Small intestine (tissue), 7 donors: ENCODE measurements around the gene HACD4. TPM values are rescaled to one million over a fixed set of nuclear protein-coding genes. Genes with fewer than 3 reads are reported as not detected.
A peak's percentile ranks its signal among the peaks of the same experiment; 100 is the strongest.

ENCODE experiments used
- DNase-seq, 2 donors: peaks; one replicate each; pipeline versions ENCODE4 v3.0.0 to v3.0.0-alpha.2; 2013
- FAIRE-seq: peaks from 2 replicates; lab custom pipeline; 2012; peaks lifted over from hg19 to GRCh38; lab: Jason Lieb, UNC
- H3K27ac ChIP-seq, 3 donors: one replicate each; pipeline ENCODE4 v1.5.1; 2013; ENCODE audit warnings: low read length in 2 of 3, mild to moderate bottlenecking in 2 of 3, control low read depth in 1 of 3, inconsistent platforms in 1 of 3, low read depth in 1 of 3, moderate library complexity in 1 of 3
- H3K27me3 ChIP-seq, 3 donors: one replicate each; pipeline ENCODE4 v1.6.1; 2013; ENCODE audit warnings: low read length in 3 of 3, inconsistent platforms in 1 of 3; ENCODE audit not compliant: control insufficient read depth in 3 of 3, insufficient read depth in 3 of 3
- H3K36me3 ChIP-seq, 3 donors: one replicate each; pipeline ENCODE4 v1.6.1; 2013; ENCODE audit warnings: low read length in 3 of 3, inconsistent platforms in 1 of 3, low read depth in 1 of 3, mild to moderate bottlenecking in 1 of 3, moderate library complexity in 1 of 3; ENCODE audit not compliant: control insufficient read depth in 3 of 3, insufficient read depth in 2 of 3
- H3K4me1 ChIP-seq, 3 donors: one replicate each; pipeline ENCODE4 v1.6.1; 2013; ENCODE audit warnings: low read length in 2 of 3, inconsistent platforms in 1 of 3, low read depth in 1 of 3, mild to moderate bottlenecking in 1 of 3, moderate library complexity in 1 of 3; ENCODE audit not compliant: control insufficient read depth in 3 of 3, insufficient read depth in 2 of 3
- H3K4me3 ChIP-seq, 3 donors: one replicate each; pipeline ENCODE4 v1.5.1; 2013; ENCODE audit warnings: low read length in 3 of 3, control low read depth in 1 of 3, inconsistent platforms in 1 of 3, low read depth in 1 of 3, mild to moderate bottlenecking in 1 of 3, moderate library complexity in 1 of 3
- H3K9me3 ChIP-seq, 2 donors: one replicate each; pipeline ENCODE4 v1.6.1; 2013; ENCODE audit warnings: low read depth in 1 of 2, low read length in 1 of 2; ENCODE audit not compliant: control insufficient read depth in 2 of 2, insufficient read depth in 1 of 2
- WGBS, 3 donors: extraction: QIAGEN DNeasy Blood & Tissue Kit; methylation state at CpG; one replicate each; pipeline ENCODE4 v1.1.7; 2013; 5-methylcytosine and 5-hydroxymethylcytosine counted together
- polyA plus RNA-seq, 4 donors: library from polyadenylated mRNA; stranded (reverse) in 3 of 4; unstranded in 1 of 4; fragments of 200-250 nt in 3 of 4; fragments of 120-200 nt in 1 of 4; gene quantifications; one replicate each; pipeline versions ENCODE4 v1.2.1 to v1.2.3, GENCODE V29; 2013
- donor health status: healthy with polysubstance abuse.
- donor health status: control.
- donor health status: control.
- donor health status: Bipolar disorder and iron deficiency.
- donor health status: healthy.

The HACD4 gene
- polyA plus RNA-seq, 4 donors = 0.22 to 2.9 (median 0.88) TPM

- Histone ChIP-seq H3K4me3 (peak overlapping the region in 2 of 3 donors; percentile 29 to 53), H3K9me3 (no peaks in the 10 kb centered on the region), H3K27me3 (no peaks in the 10 kb centered on the region), H3K27ac (peak overlapping the region; percentile 8 to 74 (median 68)), H3K36me3 (no peaks in the 10 kb centered on the region), H3K4me1 (peaks cover 0 to 4% (median 0%) of the 10 kb centered on the region in 3 donors)
- 73 to 84% (median 74%) methylated on average over 5 of the region's 5 CpGs for WGBS, 3 donors
- DNase-seq = peak; percentile 8 to 15
- FAIRE-seq = no peak
Measured at GRCh38 chr9:21030389-21031035, 928 bp downstream of the HACD4 start.

- DNase-seq = no peak
- Histone ChIP-seq H3K36me3 (no peaks in the 10 kb centered on the region), H3K27ac (peak overlapping the region in 1 of 3 donors; percentile 42), H3K27me3 (no peaks in the 10 kb centered on the region), H3K4me1 (peaks cover 0 to 4% (median 0%) of the 10 kb centered on the region in 3 donors), H3K4me3 (no peak overlapping the region), H3K9me3 (no peaks in the 10 kb centered on the region)
- no peak for FAIRE-seq
- WGBS, 3 donors = 55 to 73% (median 62%) methylated on average over 8 of the region's 8 CpGs
Measured at GRCh38 chr9:21029661-21030060, 1.8 kb downstream of the HACD4 start.

GRCh38 chr9:21028466-21028865 is 3.0 kb downstream of the HACD4 start:
- Histone ChIP-seq H3K36me3 (no peaks in the 10 kb centered on the region), H3K27ac (no peak overlapping the region), H3K9me3 (no peaks in the 10 kb centered on the region), H3K4me1 (peaks cover 0 to 4% (median 0%) of the 10 kb centered on the region in 3 donors), H3K4me3 (no peak overlapping the region), H3K27me3 (no peaks in the 10 kb centered on the region)
- FAIRE-seq (no peak), DNase-seq (no peak)
- 41 to 59% (median 45%) methylated on average over 3 of the region's 3 CpGs for WGBS, 3 donors

DNA sequence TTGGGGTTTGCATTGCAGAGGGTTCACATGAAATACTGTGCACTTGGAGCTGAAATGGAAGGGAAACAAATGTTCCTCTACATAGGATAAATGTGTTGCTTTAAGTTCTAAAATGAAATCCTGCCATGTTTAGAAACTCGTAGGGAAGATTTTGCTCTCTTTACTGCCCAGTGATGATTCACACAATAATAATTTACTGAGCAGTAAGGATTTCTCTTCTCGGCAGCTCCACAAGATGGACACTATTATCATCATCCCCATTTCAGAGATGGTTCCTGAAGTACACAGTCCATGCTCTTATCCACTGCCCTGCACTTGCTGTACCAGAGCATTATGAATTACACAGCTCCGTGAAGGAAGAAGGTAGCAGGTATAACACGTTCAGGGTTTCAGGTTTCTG is 4.1 kb downstream of the HACD4 start:
- no peaks in the 10 kb centered on the region for H3K9me3 ChIP-seq
- 78 to 84% (median 79%) methylated on average over 4 of the region's 4 CpGs for WGBS, 3 donors
- H3K36me3 ChIP-seq = no peaks in the 10 kb centered on the region
- FAIRE-seq (no peak), DNase-seq (no peak)
- no peak overlapping the region for H3K4me3 ChIP-seq
- H3K27me3 ChIP-seq = no peaks in the 10 kb centered on the region
- peaks cover 0 to 4% (median 0%) of the 10 kb centered on the region in 3 donors for H3K4me1 ChIP-seq
- H3K27ac ChIP-seq = no peak overlapping the region

DNA sequence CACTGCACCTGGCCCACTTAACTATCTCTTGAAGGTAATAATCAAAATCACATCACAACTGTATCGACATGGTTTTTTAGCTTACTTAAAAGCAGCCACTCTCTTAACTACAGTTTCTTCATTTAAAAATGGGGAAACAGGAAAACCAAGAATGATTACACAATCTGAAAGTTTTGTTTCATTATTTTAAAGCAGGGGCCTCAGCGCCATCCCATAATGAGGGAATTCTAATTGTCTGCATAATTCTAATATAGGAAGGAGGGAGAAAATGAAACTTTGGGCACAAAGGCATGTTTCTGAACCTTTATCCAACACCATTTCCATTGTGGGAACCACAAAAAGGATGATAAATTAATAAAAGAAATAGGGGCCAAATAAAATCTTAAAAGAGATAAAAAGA is 7.6 kb downstream of the HACD4 start:
- Histone ChIP-seq H3K9me3 (no peaks in the 10 kb centered on the region), H3K4me1 (no peaks in the 10 kb centered on the region), H3K36me3 (no peaks in the 10 kb centered on the region), H3K27ac (no peak overlapping the region), H3K27me3 (no peaks in the 10 kb centered on the region), H3K4me3 (no peak overlapping the region)
- 88 to 89% (median 88%) methylated on average over 2 of the region's 2 CpGs for WGBS, 3 donors
- FAIRE-seq (no peak), DNase-seq (no peak)

DNA sequence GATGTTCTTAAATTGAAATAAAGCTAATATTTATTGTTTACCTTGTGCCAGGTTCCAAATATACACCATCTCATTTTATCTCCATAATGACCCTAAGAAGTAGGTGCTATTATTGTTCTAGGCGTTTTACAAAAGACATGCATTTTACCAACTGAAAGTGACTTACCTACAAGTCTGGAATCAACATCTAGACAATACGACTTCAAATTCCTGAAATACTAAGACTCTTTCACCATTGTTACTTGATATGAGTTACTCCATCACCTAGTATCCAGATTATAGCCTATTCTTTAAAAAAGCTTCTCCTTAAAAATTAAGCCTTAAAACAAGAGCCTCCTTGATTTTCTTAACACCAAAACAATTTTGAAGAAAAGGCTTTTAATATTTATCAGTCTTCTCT is 13.3 kb downstream of the HACD4 start:
- FAIRE-seq (no peak), DNase-seq (no peak)
- H3K4me1 ChIP-seq = no peaks in the 10 kb centered on the region
- no peaks in the 10 kb centered on the region for H3K9me3 ChIP-seq
- no peaks in the 10 kb centered on the region for H3K27me3 ChIP-seq
- H3K36me3 ChIP-seq = no peaks in the 10 kb centered on the region
- no peak overlapping the region for H3K27ac ChIP-seq
- no peak overlapping the region for H3K4me3 ChIP-seq
- 81 to 96% (median 94%) methylated on average over 2 of the region's 2 CpGs for WGBS, 3 donors

DNA sequence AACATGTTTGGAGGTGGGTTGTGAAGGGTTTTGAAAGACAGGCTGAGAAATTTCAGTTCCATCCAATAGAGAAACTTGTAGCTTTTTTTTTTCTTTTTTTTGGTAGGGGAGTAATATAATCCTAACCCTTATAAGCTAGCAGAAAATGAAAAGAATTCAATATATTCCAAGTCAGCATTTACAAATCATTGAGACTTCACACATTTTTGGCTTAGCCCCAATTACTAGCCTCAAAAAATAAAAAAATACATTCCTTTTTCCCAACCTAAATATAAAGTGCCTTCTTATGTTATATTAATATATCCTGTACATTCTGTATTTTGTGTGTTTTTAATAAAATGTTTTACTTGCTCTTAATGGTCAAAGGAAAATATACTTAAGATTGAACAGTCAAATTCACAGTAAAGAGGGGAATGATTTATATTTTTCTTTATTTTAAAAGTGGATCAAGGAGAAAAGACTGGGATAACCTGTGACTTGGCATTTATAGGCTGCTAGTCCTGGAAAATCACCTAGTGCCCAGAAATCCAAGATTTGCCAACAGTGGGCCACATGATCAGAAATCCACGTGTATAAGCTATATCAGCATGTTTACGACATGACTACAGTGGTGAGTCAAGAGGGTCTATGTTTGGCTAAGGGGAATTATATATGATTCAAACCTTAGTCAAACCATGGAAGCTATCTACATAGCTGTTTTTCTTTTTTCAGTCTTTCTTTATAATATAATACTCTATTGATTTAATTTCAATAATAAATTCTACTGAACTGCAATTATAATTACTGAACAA is 14.5 kb downstream of the HACD4 start:
- FAIRE-seq (no peak), DNase-seq (no peak)
- Histone ChIP-seq H3K27me3 (no peaks in the 10 kb centered on the region), H3K27ac (no peak overlapping the region), H3K36me3 (peaks cover 0 to 2% (median 0%) of the 10 kb centered on the region in 3 donors), H3K4me3 (no peak overlapping the region), H3K9me3 (no peaks in the 10 kb centered on the region), H3K4me1 (no peaks in the 10 kb centered on the region)
- WGBS, 3 donors = 61 to 72% (median 70%) methylated on average over 2 of the region's 2 CpGs

DNA sequence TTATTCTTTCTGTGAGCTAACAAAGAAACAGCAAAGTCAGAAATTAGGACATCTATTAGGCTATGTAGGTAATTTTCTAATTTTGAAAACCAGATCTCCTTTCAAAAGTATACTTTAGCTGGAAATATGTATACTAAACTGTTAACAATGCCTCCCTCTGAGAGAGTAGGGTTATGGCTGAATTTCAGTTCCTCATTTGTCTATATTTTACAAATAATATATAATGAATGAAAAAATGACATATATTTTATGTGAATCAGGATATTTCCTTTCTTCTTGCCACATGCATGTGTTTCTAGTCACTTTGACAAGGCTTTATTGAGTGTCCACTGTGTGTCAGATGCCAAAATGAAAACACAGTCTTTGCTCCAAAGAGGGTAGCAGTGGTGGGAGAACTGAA is 15.4 kb downstream of the HACD4 start:
- Histone ChIP-seq H3K9me3 (no peaks in the 10 kb centered on the region), H3K4me3 (no peak overlapping the region), H3K27ac (no peak overlapping the region), H3K36me3 (peaks cover 0 to 2% (median 0%) of the 10 kb centered on the region in 3 donors), H3K4me1 (no peaks in the 10 kb centered on the region), H3K27me3 (no peaks in the 10 kb centered on the region)
- DNase-seq (no peak), FAIRE-seq (no peak)
